CMK (cell line): ENCODE results near the gene SPCS1.
"Not testable (repeated sequence)": the region's sequence is repeated elsewhere in the genome, so short reads cannot be mapped to it uniquely, and the experiment has no call there.

Experiments used
- DNase-seq: peaks from one replicate; pipeline ENCODE4 v3.0.0-alpha.2; 2010; ENCODE audit warnings: low read depth

The SPCS1 gene

DNA sequence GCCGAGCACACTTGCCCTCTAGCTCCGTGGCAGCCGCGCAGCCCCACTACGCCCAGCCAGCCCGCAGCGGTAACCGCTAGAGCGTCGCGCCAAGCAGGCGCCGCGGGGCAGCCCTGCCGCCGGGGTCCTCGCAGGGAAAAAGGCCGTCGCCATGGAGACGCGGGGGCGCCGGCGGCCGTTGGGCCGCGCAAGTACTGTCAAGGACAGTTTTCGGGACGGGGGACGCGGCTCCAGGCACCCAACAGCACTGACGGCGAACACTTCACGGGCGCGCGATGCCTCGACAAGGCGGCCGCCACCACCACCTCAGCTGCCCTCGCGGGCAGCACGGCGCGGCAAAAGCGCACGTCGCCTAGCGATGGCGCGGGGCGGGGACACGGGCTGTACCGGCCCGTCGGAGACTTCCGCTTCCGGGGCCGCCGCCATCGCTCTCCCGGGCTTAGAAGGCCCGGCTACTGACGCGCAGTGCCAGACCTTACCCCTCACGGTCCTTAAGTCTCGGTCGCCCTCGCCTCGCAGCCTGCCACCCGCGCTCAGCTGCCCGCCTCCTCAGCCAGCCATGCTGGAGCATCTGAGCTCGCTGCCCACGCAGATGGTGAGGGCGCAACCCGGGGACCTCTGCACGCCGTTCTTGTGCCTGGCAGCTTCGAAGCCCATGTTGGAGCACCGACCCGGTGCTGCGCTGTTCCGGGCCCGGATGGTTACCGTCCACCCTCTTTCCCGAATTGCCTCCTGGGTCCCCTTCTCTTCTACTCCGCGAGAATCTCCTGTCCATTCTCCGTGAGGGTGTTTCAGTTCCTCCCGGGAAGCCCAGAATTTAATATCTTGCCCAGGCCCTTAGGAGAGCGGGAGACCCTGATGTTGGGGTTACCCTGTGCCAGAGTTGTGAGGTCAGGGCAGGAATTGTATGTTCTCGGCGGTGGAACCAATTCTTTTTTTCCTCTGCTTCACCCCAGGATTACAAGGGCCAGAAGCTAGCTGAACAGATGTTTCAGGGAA lies at the start of gene SPCS1, which contains the start of gene GLT8D1:
SPCS1 (plus strand) TSS at position 419 of the 999 bp plus-strand sequence; CDS start at position 560, 141 bp downstream.
GLT8D1 (minus strand) TSS at position 104 of the 999 bp plus-strand sequence. CDS start 5,331 bp downstream, outside the sequence.
- no peak for DNase-seq

DNA sequence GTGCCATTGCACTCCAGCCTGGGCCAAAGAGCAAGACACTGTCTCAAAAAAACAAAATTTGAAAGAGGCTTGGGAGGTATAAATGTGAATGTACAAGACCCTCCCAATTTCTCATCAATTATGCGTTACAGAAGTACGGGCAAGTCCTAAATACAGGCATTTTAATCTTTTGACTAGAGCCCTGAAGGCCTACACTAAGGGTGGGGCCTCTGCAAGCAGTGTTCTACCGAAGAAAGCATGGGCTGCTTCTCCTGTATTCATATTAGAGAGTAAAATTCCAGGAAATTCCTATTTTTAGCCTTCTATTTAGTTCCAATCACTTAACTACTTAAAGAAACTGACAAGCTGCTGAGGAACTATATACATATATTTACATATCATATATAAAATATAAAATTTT lies 45.9 kb upstream of the SPCS1 start:
- DNase-seq = no peak

DNA sequence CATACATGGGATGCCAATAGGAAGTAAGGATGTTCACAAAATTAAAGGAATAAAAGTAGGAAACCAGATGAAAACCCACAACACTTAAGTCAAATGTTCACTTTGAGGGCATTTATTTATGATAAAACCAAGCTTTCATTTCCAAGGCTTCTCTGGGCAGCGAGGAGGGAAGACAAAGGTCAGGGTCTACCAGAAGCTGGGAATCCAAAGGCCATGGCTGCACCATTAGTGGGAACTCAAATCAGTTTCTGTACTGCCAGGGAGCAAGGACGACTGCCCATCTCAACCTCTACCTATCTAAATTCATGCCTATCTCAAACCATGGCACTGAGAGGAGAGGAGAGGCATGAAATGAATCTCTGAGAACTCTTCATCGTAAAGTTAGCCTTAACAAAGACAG lies 42.8 kb upstream of the SPCS1 start:
- no peak for DNase-seq

DNA sequence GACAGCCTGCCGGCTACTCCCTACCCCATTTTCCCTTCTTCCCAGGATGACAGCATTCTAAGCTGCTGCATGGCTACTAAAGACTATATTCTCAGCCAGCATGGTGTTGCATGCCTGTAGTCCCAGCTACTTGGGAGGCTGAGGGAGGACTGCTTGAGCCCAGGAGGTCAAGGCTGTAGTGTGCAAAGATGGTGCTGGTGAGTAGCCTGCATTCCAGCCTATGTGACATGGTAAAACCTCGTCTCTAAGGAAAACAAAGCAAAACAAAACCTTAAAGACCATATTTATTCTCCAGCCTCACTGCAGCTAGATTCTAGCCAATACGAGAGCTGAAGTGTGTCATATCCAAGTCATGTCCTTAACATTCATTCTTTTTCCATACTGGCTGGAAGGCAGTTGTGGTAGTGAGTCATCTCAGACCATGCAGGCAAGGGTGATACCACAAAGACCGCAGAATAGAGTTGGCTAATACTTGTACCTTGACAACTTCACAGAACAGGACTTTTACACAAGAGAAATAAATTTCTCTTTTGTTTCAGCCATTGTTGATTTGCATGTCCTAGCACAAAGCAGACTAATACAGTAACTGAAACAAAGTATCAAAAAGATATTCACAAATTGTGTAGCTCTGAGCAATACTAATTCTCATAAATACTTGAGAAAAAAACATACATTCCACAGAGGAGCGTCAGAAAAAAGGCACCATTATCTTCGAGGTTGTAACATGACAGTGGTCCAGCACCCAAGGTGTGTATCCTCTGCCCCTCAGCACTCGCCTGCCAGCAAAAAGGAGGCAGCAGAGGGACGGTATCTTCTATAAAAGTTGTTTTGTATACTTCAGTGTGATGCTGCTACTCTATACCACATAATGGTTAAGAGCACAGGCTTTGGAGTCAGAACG lies 35.0 kb upstream of the SPCS1 start:
- DNase-seq = no peak

DNA sequence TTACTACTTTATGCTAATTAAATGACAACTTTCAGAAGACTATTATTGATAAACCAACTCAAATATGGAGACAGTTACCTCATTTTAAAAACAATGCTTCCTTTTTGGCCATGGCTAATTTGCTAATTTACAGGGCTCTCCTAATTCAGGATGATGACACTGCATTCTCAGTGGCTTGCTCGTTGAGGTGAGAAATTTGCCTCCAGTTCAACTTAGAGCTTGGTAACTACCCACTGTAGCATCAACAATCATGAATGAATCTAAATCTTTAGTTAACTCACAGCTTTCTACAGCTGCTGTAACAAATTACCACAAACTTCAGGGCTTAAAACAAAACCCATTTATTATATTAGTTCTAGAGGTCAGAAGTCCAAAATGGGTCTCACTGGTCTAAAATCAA lies 34.2 kb upstream of the SPCS1 start:
- DNase-seq = no peak

DNA sequence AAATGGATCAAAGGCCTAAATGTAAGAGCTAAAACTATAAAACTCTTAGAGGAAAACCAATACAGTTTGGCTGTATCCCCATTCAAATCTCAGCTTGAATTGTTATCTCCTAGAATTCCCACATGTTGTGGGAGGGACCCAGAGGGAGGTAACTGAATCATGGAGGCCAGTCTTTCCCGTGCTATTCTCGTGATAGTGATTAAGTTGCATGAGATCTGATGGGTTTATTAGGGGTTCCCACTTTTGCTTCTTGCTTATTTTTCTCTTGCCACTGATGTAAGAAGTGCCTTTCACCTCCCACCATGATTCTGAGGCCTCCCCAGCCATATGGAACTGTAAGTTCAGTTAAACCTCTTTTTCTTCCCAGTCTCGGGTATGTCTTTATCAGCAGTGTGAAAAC lies 29.7 kb upstream of the SPCS1 start:
- DNase-seq = not testable (repeated sequence)

DNA sequence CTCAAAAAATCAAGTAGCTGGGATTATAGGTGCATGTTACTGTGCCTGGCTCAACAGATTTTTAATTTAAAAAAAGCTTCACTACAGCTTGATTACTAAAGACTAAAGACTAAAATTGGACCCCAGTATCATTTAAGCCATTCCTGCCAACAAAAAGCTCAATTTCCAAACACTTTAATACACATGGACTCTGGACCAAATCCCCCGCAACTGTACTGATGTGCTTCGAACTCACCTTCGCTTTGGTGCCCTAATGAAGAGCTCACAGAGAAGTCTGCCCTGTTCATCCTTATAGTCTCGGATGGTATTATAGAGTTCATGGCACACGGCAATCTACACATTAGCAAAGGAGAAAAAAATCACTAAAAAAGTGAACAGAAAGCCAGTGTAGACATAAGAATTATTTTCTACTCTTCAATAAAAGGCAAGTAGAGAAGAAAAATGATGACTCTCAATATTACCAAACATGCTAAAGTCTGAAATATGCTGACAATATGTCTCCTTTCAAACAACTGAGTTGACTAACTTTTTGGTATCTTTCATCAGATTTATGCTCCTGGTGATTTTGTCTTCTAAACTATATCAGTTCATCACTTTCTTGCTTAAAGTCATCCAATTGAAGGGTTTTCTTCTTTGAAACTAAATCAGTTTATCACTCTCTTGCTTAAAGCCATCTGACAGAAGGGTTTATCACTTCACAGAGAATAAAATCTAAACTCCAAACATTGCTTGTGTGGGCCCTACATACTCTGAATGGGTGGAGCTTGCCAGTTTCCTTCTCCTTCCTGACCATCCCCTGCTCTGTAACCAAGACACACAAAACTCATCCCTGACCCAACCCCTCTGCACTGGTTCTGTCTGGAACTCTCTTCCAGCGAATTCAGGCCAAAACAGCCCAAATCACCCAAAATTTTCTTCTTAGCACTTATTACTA lies 27.4 kb upstream of the SPCS1 start:
- DNase-seq = no peak

DNA sequence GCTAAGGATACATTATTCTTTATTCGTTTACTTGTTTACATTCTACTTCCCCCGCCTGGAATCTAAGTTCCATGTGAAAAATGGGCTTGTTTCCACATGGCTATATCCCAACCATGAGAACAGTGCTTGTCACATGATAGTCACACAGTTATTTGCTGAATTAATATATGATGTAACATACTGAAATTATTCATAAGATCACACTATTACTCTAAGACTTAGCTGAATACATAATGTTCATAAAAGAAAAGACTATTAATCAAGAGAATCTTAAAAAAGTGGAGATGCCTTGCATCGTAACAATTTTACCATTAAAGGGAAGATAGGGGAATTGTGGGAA lies 26.7 kb upstream of the SPCS1 start:
- no peak for DNase-seq

DNA sequence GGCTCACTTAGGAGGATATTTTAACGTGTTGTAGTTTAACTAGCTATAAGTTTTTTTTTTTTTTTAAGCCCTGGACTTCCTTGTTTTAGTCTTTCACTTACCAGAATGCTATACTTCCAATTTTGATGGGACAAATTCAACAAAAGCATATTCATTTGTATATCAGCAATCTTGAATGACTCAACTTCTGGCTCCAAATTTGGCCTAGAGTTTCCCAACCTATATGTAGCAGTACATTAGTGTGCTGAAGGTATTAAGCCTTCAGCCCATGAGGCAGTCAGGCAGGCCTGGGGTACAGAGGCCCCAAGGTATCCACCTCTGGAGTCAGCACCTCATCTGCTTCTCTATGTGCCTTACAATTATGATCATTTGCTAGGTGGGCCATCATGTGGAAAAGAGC lies 26.1 kb upstream of the SPCS1 start:
- no peak for DNase-seq

DNA sequence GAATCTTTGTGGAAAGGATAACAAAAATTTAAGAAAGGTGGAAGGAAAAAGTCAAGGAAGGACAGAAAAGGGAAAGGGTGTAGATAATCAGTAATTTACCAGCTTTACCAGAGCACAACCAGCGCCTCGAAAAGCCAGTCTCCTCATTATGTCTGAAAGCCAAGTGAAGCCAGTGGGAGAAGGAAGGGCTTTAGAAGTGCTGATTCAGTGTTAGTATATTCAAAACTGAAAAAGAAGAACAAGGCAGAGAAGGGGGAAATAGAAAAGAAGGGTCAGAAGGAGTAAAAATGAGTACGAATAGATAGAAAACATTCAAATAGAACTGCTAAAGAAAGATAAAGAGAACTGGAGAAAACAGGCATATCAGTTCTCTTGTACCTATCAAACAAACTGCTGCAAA lies 24.3 kb upstream of the SPCS1 start:
- no peak for DNase-seq

DNA sequence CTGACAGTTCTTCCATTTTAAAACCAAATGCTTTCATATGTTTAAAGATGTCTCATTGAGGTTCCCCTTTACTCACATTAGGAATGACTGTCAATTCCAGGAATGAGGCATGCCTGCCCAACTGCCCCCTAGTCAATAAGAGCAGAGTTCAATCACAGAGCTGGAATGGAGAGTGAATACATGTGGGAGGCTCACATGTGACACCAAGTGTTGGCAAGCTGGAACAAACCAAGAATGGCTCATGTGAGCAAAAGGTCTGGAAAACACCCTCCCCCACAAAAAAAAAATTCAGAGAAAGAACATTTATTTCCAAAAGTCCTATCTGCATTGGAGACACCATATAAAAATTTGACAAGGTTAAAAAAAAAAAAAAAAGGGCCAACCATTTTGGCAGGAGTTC lies 23.9 kb upstream of the SPCS1 start:
- no peak for DNase-seq

DNA sequence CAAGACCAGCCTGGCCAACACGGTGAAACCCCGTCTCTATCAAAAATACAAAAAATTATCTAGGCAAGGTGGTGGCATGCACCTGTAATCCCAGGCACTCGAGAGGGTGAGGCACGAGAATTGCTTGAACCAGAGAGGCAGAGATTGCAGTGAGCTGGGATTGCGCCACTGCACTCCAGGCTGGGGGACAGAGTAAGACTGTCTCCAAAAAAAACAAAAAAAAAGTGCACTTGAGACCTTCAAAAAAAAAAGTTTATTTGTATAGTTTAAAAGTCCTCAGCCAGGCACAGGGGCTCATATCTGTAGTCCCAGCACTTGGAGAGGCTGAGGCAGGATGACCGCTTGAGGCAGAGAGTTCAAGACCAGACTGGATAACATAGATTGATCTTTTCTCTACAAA lies 22.3 kb upstream of the SPCS1 start:
- no peak for DNase-seq

DNA sequence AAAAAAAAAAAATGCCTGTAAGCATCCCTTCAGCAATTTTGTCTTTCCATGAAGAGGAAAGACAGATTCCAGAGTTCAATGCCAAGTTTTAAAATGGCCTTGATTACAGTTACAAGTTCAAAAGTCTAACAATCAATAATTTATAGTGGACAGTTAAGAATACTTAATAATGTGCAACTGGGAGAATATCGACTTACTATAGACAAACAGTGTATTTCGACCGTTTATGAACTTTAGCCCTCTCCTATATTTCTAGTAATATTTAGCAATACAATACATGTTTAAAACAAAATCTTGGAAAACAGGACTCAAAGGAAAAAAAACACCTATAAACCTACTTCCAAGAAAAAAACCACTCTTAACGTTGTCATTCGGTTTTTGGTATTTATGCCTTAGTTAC lies 21.7 kb upstream of the SPCS1 start:
- DNase-seq = no peak

DNA sequence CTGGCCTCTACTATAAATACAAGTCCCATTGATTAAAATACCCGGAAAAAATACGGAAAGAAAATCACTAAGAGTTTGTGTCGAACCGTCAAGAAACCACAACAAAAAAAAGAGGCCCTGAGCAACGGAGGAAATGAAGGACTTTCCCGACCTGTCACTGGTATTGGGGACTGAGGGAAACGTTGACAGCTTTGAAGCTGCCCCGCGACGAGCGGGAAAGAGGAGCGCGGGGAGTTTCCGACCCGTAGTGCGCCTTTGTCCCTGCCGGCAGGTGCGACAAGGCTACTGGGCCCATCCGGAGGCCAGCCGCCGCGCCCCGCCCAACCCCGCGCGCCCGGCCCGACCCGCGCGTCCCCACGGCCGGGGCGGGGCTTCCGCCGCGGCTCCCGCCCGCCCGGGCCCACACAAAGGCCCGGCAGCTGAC lies 20.6 kb upstream of the SPCS1 start:
- DNase-seq = peak; percentile 61

DNA sequence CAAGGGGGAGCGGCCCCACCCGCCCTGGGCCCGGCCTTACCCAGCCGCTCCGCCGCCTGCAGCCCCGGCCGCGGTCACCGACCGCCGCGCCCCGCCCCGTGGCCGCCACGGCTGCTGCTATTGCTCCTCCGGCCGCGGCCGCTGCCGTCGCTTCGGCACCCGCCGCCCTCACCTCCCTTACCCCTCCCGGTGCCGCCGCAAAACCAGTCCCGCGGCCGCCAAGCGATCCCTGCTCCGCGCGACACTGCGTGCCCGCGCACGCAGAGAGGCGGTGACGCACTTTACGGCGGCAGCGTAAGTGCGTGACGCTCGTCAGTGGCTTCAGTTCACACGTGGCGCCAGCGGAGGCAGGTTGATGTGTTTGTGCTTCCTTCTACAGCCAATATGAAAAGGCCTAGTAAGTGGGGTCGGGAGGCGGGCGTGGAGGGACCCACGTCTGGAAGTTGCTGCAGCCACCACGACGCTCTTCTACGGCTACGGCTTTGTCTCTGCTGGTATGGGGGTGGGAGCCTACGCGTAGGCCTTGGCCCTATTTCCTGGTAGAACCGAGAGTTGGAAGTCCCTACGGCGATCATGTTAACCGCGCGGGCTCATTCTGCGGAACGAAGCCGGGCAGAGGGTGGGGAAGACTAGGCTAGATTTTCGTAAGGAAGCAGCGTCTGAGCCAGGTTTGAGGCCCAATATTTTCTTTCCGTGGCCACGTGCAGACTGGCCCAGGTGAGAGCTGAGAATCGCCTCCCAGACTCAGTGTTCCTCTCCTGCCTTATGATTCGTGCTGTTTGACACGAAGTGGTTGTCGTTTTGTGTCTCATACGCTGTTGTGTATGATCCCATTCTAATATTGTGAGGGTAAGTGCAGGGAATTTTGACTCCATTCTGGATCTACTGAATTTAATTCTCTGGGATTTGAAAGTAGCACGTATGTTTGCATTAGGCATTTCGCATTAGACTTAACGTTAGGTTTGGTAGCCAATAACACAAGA lies 19.9 kb upstream of the SPCS1 start, which contains the start of the genes GNL3 and PBRM1:
GNL3 (plus strand) TSS at position 324 of the 983 bp plus-strand sequence; CDS start at position 385, 61 bp downstream.
PBRM1 (minus strand) TSS at position 205 of the 983 bp plus-strand sequence.
- DNase-seq = peak; percentile 94

DNA sequence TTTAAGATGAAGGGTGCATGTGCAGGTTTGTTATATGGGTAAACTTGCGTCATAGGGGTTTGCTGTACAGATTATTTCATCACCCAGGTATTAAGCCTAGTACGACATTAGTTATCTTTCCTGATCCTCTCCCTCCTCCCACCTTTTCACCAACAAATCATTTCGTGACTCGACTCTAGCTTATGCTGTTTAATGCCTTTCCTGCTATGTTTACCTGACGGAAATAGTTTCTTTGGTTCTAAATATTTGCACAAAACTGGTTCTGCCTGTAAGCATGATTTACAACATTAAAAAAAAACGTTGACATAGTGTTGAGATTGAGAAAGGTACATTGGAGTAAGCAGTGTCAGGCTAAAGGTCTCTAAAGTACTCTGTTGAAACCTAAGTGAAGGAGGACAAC lies 17.6 kb upstream of the SPCS1 start:
- no peak for DNase-seq

DNA sequence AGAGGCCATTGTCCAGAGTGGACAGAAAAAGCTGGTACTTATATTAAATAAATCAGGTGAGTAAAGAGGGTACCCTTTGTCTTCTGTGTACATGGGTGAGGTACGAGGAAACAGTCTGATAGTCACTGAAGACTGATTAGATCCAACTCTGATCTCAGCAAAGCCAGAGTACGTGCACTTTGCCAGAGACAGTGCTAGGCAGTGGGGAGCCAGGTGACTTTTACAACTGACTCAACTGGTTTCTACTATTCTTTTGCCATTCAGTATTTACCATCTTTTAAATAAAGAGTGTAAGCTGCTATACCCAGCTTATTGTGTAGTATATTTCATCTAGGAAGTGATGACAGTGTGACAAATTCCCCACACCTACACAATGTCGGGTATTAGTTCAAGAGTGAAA lies 16.8 kb upstream of the SPCS1 start:
- DNase-seq = no peak

DNA sequence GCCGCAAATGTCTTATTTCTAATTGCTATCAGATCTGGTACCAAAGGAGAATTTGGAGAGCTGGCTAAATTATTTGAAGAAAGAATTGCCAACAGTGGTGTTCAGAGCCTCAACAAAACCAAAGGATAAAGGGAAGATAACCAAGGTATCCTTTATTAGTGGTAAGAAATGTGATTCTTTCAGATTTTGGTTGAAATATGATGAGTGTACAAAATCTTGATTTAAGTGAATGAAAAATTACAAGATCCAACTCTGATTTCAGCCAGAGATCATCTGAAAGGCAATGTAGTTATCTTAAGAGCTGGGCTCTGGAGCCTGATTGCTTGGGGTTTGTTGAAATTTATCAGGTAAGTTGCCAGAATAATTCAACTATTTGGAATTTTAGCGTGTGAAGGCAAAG lies 15.3 kb upstream of the SPCS1 start:
- no peak for DNase-seq

DNA sequence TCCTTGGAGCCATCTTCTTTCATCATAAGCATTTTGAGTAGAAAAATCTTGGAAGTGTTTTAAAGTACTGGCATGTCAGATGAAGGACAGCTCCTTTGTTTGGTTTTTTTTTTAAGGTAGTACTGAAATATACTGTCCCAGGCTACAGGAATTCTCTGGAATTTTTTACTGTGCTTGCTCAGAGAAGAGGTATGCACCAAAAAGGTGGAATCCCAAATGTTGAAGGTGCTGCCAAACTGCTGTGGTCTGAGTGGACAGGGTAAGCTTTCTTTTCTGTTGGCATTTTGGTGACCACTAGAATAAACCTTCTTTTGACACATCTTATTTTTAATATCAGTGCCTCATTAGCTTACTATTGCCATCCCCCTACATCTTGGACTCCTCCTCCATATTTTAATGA lies 12.8 kb upstream of the SPCS1 start:
- DNase-seq = no peak

DNA sequence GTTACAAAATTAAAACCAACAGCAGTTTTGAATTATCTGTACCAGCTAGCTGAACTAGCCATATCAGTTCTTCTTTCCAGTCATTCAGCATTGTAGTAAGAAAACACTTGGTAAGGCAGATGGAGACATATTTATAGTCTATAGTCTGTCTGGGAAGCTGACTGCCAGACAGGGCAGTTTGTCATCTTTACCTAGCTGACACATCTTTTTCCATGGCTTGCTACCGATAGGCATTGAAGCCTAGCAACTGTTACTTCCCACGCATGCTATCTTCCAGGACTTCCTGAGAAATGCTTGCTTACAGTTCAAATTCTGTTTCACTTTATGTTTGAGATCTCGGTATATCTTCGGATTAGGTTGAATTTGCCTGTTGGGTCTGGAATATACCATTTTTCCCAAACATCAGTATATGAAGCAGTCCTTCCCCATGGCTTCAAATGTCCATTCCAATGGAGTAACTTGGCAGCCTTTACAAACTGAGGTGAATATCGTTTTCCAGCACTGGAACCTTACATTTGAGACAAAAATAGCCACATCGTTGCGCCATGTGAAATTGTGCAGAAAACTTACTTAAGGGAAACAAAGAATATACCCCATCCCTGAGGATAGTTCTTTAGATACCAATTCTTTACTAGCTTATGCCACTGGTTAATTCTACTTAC lies 11.2 kb upstream of the SPCS1 start:
- DNase-seq = no peak
